Osteoblast (primary cell): ENCODE data around the gene FAM43A. TPM values are rescaled to one million over a fixed set of nuclear protein-coding genes. Genes with fewer than 3 reads are reported as not detected.

Source experiments
- DNase-seq: peaks from one replicate; pipeline ENCODE4 v3.0.0; 2011; ENCODE audit warnings: low spot score, mixed read lengths; ENCODE audit not compliant: insufficient read length; ENCODE audit errors: missing footprints
- H2AFZ ChIP-seq: 2 replicates; pipeline ENCODE4 v1.6.0; 2011; ENCODE audit warnings: mild to moderate bottlenecking, low read length
- H3K27ac ChIP-seq: 2 replicates; pipeline ENCODE4 v1.5.1; 2011; ENCODE audit warnings: mild to moderate bottlenecking, low read depth, low read length, moderate library complexity
- H3K27me3 ChIP-seq: 2 replicates; pipeline ENCODE4 v1.6.0; 2012; ENCODE audit warnings: mild to moderate bottlenecking, control low read depth, inconsistent platforms, low read length, moderate library complexity; ENCODE audit not compliant: insufficient read depth
- H3K36me3 ChIP-seq: 2 replicates; pipeline ENCODE4 v1.5.1; 2011; ENCODE audit warnings: mild to moderate bottlenecking, low read length, control low read depth, moderate library complexity; ENCODE audit not compliant: insufficient read depth
- H3K4me1 ChIP-seq: 2 replicates; pipeline ENCODE4 v1.5.1; 2011; ENCODE audit warnings: mild to moderate bottlenecking, low read length, control low read depth, moderate library complexity; ENCODE audit not compliant: insufficient read depth
- H3K4me2 ChIP-seq: 2 replicates; pipeline ENCODE4 v1.6.0; 2011; ENCODE audit warnings: mild to moderate bottlenecking, low read length; ENCODE audit not compliant: insufficient read depth
- H3K4me3 ChIP-seq: fragments of 200-600 bp; sonication (generic); 3 replicates; pipeline ENCODE4 v1.5.1; 2012; ENCODE audit warnings: mild to moderate bottlenecking, low read length, inconsistent platforms; ENCODE audit not compliant: insufficient read depth
- H3K79me2 ChIP-seq: 2 replicates; pipeline ENCODE4 v1.6.0; 2012; ENCODE audit warnings: mild to moderate bottlenecking, low read length, control low read depth, inconsistent platforms; ENCODE audit not compliant: insufficient read depth
- H3K9me3 ChIP-seq: 2 replicates; pipeline ENCODE4 v1.5.1; 2011; ENCODE audit warnings: low read depth, low read length, control low read depth
- H4K20me1 ChIP-seq: 2 replicates; pipeline ENCODE4 v1.6.0; 2012; ENCODE audit warnings: mild to moderate bottlenecking, low read length, control low read depth; ENCODE audit not compliant: insufficient read depth
- CTCF ChIP-seq: IDR thresholded peaks from 2 replicates; pipeline ENCODE4 v1.5.1; 2011; ENCODE audit warnings: mild to moderate bottlenecking, low read depth, low read length, moderate library complexity; ENCODE audit errors: extremely low read depth
- total RNA-seq: library from RNA; depleted of rRNA; stranded (reverse); fragments of >200 nt; gene quantifications from 2 replicates; pipeline ENCODE4 v1.2.3, GENCODE V29; 2012

The FAM43A gene
- total RNA-seq, 1 donor, result 17.0 TPM

- no peaks in the 10 kb centered on the region for H3K36me3 ChIP-seq
- no peak overlapping the region for H2AFZ ChIP-seq
- no peaks in the 10 kb centered on the region for H3K79me2 ChIP-seq
- peaks cover 3% of the 10 kb centered on the region for H3K27me3 ChIP-seq
- H3K4me1 ChIP-seq, result no peaks in the 10 kb centered on the region
- no peak overlapping the region for H3K4me3 ChIP-seq
- H3K27ac ChIP-seq, result no peak overlapping the region
- H3K4me2 ChIP-seq, result no peak overlapping the region
- H4K20me1 ChIP-seq, result no peaks in the 10 kb centered on the region
- TF ChIP-seq CTCF, result no peak
- H3K9me3 ChIP-seq, result no peaks in the 10 kb centered on the region
- DNase-seq, result no peak
These were observed 32.4 kb downstream of the FAM43A start for GRCh38 chr3:194718079-194718478.

- no peak for DNase-seq
- H3K4me2 ChIP-seq, result no peak overlapping the region
- no peaks in the 10 kb centered on the region for H3K36me3 ChIP-seq
- H3K4me1 ChIP-seq, result no peaks in the 10 kb centered on the region
- H3K27ac ChIP-seq, result no peak overlapping the region
- no peaks in the 10 kb centered on the region for H4K20me1 ChIP-seq
- H3K4me3 ChIP-seq, result no peak overlapping the region
- TF ChIP-seq CTCF, result no peak
- no peaks in the 10 kb centered on the region for H3K79me2 ChIP-seq
- H2AFZ ChIP-seq, result no peak overlapping the region
- peaks cover 6% of the 10 kb centered on the region for H3K27me3 ChIP-seq
- no peaks in the 10 kb centered on the region for H3K9me3 ChIP-seq
These were observed 34.4 kb downstream of the FAM43A start for GRCh38 chr3:194720048-194720447.

- H3K79me2 ChIP-seq, result no peaks in the 10 kb centered on the region
- H3K4me2 ChIP-seq, result no peak overlapping the region
- no peaks in the 10 kb centered on the region for H3K4me1 ChIP-seq
- H3K9me3 ChIP-seq, result no peaks in the 10 kb centered on the region
- DNase-seq, result no peak
- peaks cover 7% of the 10 kb centered on the region for H3K27me3 ChIP-seq
- H3K27ac ChIP-seq, result no peak overlapping the region
- no peaks in the 10 kb centered on the region for H4K20me1 ChIP-seq
- H3K4me3 ChIP-seq, result no peak overlapping the region
- no peak for TF ChIP-seq CTCF
- H2AFZ ChIP-seq, result no peak overlapping the region
- H3K36me3 ChIP-seq, result no peaks in the 10 kb centered on the region
These were observed 38.3 kb downstream of the FAM43A start for GRCh38 chr3:194723846-194724618.

GRCh38 chr3:194725346-194725745 lies 39.7 kb downstream of the FAM43A start:
- H3K27me3 ChIP-seq, result peaks cover 13% of the 10 kb centered on the region
- TF ChIP-seq CTCF, result no peak
- DNase-seq, result no peak
- no peaks in the 10 kb centered on the region for H3K4me1 ChIP-seq
- H3K9me3 ChIP-seq, result no peaks in the 10 kb centered on the region
- H3K27ac ChIP-seq, result no peak overlapping the region
- no peak overlapping the region for H3K4me2 ChIP-seq
- H2AFZ ChIP-seq, result no peak overlapping the region
- no peaks in the 10 kb centered on the region for H3K36me3 ChIP-seq
- no peak overlapping the region for H3K4me3 ChIP-seq
- H3K79me2 ChIP-seq, result no peaks in the 10 kb centered on the region
- no peaks in the 10 kb centered on the region for H4K20me1 ChIP-seq
